Femur (tissue), 1 donor: ENCODE results near the gene SLCO4A1.
"Not testable (repeated sequence)": the region's sequence is repeated elsewhere in the genome, so short reads cannot be mapped to it uniquely, and the experiment has no call there.

Experiments used
- DNase-seq: peaks from one replicate; pipeline ENCODE4 v3.0.0-alpha.2; 2017

SLCO4A1 gene

DNA sequence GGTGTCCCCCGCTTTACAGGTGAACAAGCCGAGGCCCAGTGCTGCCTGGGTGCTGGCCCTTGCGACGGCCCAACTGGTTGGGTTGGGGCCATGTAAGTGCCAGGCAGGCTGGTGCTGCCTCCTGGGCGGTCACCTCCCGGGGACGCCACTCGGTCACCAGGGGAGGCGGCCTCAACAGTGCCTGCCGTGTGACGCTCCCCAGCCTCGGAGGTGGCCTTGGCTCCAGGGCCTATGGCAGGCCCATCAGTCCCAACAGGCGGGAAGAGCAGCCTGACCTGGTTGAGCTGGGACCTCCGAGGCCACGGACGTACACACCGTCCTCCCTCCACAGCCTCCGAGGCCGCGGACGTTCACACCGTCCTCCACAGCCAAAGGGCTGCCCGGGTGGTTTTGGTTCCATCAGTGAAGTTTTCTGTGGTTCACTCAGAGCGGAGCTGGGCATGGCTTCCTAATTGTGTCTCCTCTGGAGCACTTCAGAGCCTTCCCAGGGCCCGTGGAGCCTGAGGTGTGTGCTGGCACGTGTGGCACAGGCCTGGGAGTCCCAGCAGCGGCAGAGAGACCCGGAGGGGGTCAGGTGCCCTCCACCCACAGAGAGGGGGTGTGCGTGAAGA lies 19.3 kb upstream of the SLCO4A1 start:
- no peak for DNase-seq

DNA sequence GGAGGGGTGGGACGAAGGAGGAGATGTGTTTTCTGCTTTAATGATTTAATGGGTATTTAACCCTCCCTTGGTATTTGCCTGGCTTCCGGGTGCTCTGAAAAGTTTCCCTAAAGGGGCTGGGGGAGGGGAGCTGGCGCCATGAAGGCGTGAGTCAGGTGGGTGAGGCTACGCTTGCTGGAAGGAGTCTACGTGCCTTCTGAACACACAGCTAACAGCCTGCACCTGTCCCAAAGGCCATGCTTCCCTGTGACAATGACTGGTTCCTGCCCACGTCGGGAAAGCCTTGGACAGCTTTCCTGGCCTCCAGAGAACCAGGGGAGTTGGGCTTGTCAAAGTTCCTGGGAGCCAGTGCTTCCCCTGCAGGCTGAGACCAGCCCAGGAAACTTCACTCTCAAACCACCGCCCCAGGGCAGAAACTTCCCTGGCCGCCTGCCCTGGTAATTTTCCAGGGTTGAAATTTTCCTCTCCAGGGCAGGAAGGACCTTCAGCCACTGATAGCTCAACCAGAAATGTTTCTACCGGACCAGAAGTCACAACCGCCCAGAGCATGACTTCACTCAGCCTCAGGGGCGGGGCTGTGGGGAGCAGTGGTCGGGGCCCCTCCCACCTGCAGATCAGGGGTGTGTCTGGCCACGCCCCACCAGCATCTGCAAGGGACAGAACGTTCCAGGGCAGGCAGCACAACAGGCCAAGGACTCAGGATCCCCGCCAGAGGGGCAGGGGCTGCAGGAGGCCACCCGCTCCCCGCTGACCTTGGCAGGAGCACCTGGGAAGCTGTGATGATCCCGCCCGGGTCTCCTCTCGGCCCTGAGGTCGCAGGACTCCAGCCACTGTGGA lies 18.6 kb upstream of the SLCO4A1 start:
- peak; percentile 89 for DNase-seq

DNA sequence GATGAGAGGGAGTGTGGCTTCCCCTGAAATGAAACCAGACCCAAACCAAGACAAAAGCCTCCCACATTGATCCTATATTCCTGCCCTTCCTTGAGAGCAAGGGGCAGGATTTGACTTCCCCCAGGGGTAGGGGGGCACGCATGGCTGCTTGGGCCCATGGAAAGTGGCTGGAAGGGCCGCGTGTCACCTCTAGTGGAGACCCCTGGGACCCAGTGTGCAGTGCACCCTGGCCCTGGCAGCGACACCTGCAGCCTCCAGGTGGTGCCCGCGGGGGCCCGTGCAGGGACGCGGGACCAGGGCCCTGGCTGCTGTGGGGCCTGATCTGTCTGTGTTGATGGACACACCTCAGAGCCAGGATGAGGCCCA lies 18.0 kb upstream of the SLCO4A1 start:
- DNase-seq: no peak

DNA sequence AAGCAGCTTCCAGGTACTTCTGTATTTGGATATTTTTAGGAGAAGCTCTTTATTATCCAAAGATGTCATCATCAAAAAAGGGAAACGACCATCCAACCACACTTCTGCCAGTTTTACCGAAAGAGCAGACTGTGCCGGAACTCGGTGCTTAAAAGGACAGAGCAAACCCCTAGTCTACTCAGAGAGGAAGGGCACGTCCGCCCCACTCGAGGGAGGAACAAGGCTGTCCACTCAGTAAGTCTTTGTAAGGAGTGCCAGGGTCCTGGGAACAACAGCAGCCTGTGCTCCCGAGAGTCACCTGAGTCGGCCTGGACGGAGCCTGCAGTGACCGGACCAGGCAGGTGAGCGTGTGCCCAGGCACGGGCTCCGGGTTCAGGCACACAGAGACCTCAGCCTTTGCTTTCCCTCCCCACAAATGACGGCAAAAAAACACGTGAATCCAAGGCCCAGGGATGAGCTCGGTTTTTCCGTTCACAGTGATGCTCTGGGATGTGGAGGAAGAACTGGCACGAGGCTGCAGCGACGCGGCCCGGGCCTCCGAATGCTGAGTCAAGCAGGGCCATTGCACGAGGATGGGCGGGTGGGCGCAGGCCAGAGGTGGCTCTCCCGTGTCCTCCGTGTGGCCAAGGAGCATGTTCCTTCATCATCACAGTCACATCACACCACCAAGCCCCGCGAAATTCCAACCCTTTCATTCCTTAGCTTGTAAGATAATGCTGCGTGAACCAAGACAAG lies 17.4 kb upstream of the SLCO4A1 start:
- no peak for DNase-seq

DNA sequence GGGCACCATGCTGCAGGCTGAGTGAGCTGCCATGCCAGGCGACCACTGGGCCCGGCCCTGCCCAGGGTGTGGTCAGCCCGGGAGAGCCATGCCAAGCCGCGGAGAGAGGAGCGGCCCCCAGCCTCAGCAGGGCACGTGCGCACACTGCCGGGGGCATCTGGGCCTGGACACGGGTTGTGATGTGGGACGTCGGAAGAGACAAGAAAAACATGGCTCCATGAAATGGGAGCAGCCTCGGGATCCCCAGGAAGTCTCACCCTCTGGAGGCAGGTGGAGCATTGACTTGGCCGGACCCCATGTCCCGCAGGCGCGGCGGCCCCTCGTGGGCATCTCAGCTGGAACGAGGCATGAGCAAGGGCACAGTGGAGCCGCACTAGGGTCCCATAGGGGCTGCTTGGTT lies 16.8 kb upstream of the SLCO4A1 start:
- DNase-seq: no peak

DNA sequence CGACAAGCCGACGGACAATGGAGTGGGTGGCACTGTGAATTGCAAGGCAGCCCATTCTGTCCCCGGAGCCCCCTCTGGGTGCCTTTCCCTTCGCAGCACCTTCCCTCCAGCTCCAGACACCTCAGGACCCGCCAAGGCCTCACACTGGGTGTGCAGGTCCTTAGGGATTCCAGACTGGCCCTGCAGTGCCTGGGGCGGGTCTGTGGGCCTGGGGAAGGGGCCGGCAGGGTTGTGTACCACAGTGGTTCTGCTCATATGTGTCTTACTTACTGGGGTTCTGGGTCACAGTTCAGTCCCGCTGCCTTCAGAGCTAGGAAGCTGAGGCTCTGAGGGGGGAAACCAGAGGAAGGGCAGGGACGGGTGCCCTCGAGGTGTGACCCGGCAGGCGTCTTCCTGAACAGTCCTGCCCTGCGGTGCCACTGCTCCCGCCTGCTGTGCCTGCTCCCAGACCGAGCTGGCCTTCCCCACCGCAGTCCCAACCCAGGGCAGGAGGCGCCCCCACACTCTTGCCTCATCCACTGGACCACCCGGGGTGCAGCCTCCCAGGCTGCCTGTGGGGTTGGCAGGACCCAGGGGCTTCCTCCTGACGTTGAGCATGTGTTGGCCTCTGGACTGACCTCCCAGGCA lies 16.3 kb upstream of the SLCO4A1 start:
- no peak for DNase-seq

DNA sequence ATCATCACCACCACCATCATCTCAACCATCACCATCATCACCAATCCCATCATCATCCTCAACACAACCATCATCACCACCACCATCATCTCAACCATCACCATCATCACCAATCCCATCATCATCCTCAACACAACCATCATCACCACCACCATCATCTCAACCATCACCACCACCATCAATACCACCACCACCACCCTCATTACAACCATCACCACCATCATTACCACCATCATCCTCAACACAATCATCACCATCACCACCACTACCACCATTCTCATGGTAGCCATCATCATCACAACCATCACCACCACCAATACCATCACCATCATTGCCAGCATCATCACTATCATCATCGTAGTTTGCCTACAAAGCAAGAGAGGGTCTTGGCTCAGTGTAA lies 14.9 kb upstream of the SLCO4A1 start:
- DNase-seq: not testable (repeated sequence)

DNA sequence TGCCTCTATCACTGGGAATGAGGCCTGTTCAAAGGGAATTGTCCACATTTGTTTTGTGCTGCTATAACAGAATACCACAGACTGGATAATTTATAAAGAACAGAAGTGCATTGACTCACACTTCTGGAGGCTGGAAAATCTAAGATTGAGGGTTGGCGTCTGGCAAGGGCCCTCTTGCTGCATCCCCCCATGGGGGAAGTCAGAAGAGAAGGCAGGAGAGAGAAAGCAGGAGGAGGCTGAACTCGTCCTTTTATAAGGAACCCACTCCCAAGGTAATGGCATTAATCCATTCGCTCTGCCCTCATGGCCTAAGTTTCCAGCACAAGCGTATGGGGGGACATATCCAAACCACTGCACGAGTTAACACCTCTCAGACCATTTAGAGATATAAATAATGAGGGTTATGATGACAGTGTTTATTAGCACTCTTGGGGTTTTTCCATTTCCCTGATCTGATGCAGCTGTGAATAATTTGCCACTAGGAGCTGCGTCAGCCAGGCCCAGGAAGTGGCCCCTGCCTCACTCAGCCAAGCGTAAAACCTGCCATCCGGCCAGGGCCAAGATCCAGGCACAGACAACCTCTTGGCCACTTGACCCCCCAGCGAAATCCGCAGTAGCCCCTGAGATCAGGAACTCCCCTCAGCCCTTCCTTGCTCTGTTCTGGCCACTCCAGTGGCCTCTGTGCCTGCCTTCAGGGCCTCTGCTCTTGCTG lies 14.2 kb upstream of the SLCO4A1 start:
- no peak for DNase-seq

DNA sequence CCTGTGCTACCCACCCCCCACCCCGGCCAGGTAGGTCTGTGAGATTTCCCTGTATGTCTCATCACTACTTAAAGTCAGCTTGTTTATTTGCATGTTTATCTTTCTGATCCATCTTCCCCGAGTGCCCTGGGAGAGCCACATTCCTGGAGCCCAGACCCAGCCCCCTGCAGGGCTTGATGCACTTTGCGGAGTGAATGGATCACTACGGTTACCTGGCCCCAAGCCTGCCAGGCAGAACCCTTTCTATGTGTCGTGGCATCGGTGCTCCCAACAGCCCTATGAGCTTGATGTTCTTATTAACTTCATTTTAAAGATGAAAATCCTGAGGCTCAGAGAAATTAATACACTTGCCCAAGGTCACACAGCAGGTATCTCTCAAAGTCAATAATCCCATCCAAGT lies 13.6 kb upstream of the SLCO4A1 start:
- DNase-seq: no peak

DNA sequence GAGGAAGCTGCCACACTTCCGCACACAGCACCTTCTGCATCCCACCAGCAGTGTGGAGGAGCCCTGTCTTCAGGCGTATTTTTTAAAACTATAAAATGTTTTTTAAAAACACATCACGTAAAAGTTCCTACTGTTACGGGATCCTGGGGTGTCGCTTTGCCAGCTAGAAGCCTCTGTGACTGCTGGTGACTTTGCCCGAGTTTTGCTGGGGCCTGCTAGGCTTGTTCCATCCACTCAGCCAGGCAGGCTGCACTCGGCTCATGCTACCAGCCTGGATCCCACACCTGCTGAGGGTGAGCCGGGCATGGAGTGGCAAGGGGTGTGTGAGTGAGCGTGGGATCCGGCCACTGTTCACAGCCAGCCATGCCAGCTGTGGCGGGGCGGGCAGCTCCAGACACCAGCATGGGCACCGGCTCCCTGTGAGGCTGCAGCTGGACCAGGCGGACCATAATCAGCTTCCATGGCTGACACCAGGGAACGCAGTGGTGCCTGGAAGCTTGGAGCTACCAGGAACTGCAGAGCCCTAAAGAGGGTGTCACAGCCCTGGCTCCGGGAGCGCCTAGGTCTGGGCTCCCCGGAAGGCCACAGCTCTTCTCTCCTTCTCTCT lies 12.3 kb upstream of the SLCO4A1 start:
- DNase-seq: no peak

DNA sequence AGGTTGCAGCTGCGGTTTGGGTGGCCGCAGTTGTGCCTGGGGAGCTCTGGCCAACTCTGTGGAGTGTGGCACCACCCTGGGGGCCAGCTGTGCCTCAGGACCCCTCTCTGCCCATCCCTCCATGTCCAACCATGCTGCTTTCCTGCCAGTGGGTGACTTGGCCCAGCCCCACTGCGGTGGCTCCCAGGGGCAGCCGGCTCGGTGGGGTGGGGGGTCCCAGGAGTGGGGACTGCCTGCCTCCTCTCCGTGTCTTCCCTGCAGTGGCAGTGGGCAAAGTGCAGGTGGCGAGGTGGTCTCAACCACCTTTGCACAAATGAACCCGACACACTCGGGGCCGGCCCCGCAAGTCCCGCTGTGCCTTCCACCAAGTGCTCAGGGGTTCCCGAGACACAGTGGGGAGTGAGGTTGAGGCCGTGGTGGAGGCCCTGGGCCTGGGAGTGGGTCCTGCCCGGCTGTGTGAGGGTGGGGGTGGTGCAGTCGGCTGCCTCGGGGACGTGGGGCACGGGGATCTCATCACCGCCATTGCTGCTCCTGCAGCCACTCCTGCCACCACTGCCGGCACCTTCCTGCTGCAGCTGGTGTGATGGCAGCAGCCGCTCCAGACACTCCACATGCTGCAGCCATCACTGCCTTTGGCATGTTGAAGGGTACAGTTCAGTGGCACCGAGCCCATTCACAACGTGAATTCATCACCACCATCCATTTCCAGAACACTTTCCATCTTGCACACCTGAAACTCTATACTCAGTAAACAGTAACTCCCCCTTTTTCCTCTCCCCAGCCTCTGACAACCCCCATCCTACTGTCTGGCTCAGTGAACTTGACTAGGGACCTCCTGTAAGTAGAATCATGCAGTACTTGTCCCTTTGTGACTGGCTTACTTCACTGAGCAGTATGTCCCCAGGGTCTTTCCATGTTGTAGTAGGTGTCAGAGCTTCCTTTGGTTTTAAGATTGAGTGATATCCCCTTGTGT lies 10.7 kb upstream of the SLCO4A1 start:
- no peak for DNase-seq

DNA sequence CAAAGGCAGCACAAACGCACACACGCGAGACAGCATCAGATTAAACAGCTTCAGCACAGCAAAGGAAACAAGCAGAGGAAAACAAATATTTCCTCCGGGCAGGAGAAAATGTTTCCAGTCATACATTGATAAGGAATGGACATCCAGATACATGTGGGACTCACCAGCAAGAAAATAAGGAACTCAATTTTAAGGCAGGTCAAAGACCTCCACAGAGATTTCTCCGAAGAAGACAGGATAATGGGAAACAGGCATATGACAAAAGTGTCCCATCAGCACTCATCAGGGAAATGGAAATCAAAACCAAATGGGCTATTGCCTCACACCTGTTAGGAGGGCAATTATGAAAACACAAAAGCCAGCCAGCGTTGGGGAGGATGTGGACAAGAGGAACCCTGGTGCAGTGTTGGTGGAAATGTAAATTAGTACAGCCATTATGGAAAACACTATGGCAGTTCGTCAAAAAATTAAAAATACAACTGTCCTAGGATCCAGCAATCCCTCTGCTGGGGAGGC lies 9.7 kb upstream of the SLCO4A1 start:
- no peak for DNase-seq

DNA sequence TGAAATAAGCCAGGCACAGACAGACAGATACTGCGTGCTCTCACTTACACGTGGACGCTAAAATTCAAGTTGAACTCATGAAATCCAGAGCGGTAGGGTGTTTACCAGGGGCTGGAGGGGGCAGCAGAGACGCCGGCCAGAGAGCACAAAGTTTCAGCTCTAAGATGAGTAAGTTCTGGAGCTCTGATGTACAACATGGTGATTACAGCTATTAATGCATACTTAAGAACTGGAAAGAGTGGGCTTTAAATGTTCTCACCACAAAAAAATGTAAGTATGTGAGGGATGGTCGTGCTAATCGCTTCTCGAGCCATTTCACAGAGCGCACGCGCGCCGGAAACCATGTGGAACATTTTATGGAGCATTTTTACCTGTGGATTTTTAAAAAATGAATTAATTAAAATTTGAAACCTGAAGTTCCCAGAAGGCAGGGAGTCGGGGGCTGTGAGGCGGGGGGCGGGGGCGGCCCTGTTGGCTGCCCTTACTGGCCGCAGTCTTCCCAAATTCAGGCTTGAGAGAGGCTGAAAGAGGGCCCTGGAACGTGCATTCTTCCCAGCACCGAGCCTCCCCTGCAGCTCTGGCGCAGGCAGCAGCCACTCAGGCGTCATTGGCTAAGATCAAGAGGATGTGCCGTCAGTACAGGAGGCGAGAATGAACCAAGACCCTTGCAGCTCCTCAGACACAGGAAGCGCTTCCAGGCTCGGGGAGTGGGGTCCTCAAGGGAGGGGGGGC lies 8.5 kb upstream of the SLCO4A1 start:
- DNase-seq: no peak

DNA sequence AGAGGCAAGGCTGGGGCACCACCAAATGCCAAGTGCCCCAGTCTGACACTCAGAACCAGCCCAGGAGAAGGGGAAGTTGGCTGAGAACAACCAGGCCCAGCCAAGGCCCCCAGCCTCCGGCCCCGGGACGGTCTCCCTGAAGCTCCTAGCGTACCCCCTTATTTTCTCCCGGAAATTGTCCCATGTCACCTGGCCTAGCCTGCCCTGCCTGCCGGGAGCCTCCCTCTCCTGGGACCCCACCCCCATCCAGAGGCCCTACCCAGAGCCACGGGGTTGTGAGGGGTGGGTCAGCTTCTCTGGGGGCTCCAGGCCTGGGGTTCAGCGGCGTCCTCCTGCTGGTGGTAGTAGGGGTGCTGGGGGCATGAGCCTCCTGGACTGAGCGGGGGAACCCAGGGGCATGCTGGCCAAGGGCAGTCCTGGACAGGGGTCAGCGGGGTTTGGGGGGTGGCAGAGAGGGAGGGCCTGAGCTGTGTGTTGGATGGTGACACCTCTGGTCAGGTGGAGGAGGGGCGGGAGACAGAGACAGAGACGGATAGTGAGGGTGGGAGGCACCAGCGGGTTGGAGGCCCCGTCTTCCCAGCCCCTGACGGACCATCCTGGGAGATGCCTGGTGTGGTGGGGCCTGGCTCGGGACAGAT lies 7.9 kb upstream of the SLCO4A1 start:
- no peak for DNase-seq

DNA sequence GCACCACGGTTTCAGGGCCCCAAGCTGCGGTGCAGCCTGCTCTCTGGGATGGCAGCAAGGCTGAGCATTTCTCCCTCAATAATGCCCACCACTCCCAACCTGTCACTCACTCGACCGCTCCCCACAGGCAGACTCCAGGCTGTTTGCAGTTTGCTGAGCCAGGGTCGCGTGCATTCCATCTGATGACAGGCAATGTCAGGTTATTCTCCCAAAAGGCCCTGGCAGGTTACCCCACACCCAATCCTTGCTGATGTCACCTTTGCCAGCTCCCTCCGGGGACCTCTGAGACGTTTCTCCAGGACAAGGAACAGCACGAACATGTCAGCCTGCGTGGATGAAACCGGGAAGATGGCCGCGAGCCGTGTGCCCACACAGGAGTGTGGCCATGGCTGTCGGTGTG lies 7.1 kb upstream of the SLCO4A1 start:
- no peak for DNase-seq

DNA sequence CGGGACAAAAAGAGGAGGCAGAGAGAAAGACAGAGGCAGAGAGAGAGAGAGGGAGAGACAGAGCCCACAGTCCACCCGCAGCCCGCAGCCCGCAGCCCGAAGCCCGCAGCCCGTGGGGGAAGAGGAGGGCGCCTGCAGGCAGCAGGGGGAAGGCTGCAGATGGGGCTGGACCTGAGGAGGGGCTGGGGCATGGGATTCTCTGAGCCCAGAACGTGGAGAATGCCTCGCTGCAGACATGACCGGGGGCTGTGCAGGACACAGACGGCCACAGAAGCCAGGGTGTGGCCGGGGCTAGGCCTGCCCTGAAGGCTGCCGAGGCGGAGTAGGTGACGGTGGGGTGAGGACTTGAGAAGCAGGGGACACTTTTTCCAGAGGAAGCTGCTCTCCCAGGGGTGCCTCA lies 6.5 kb upstream of the SLCO4A1 start:
- DNase-seq: no peak

DNA sequence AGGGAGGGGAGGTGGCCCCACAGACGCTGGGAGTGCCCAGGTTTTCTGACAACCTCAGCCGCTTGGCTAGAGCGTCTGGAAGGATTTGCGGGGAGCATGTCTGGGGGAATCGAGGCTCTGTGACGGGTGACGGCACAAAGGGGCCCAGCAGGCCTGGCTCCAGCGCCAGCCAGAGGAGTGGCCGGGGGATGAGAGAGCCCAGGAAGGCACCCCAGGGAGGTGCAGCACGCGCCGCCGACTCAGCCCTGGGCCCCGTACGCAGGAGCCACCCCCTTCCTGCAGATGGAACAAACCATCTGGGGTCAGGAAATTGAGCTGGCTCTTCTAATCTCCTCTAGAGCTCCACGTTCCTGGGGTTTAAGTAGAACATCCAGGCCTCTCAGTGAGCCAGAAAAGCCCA lies 5.9 kb upstream of the SLCO4A1 start:
- DNase-seq: no peak

DNA sequence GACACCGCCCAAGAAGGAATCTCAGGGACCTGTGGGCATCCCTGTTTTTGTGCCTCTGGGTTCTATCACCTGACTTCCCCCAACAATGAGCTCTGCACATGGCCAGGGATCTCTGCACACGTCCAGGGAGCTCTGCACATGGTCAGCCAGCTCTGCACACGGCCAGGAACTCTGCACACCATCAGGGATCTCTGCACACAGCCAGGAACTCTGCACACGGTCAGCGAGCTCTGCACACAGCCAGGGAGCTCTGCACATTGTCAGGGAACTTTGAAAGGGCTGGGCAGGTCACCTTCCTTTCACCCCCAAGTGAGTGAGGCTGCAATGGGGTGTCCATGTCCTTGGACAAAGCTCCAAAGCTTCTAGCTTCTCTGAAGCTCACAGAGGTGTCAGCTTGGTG lies 5.2 kb upstream of the SLCO4A1 start:
- no peak for DNase-seq

DNA sequence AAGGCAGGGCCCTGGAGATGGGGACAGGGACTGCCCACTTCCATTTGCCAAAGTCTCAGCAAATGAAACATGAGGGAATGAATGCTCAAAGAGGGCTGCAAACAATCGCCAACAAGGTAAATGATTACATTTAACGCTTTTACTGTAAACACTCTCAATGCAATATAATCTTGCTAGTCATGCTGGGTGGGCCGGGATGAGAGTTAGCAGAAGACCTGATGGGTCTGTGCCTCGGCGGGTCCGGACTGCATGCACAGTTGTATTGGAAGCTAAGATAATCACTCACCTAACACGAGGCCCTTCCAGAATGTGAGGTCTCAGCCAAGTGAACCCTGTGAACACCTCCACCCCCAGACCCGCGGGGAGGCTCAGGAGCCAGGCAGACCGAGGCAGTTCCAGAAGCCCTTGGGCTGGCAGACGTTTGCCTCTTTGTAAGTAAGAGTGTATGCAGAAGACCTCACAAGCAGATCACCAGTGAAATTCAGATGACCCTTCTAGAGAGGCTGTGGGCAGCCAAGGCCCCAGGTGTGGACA lies 4.7 kb upstream of the SLCO4A1 start:
- no peak for DNase-seq
